SIG-M5 treated with dmso at 0.1 percent for 504 hours (cell line): ENCODE measurements around the gene DND1.
"Not testable (repeated sequence)": the region's sequence is repeated elsewhere in the genome, so short reads cannot be mapped to it uniquely, and the experiment has no call there.

Experiments used
- DNase-seq: peaks from one replicate; lab custom pipeline; 2025; ENCODE audit not compliant: unreplicated experiment; lab: John Stamatoyannopoulos, UW

DND1 gene

GRCh38 chr5:140673187-140673976, at the start of gene DND1:
Gene DND1, minus strand, starts transcription at chr5:140673576. Its CDS starts 34 bp downstream, at chr5:140673542.
- DNase-seq: no peak

DNA sequence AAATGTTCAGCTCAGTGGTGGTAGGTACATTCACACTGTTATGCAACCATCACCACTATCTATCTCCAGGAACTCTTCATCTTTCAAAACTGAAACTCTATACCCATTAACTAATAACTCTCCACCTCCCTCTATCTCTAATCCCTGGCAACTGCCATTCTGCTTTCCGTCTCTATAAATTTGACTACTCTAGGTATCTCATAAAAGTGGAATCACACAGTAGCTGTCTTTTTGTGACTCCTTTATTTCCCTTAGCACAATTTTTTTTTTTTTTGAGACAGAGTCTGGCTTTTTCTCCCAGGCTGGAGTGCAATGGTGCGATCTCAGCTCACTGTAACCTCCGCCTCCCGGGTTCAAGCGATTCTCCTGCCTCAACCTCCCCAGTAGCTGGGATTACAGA, 48.0 kb upstream of the DND1 start:
- DNase-seq: not testable (repeated sequence)

- DNase-seq: not testable (repeated sequence)
Observed at GRCh38 chr5:140720738-140721137, 47.4 kb upstream of the DND1 start.

- DNase-seq: no peak
Observed at GRCh38 chr5:140718266-140718592, 44.9 kb upstream of the DND1 start.

GRCh38 chr5:140716238-140716637, 42.9 kb upstream of the DND1 start:
- not testable (repeated sequence) for DNase-seq

- DNase-seq: no peak
Observed at GRCh38 chr5:140713562-140714094, 40.3 kb upstream of the DND1 start.

- DNase-seq: no peak
Observed at GRCh38 chr5:140711794-140712193, 38.4 kb upstream of the DND1 start.

DNA sequence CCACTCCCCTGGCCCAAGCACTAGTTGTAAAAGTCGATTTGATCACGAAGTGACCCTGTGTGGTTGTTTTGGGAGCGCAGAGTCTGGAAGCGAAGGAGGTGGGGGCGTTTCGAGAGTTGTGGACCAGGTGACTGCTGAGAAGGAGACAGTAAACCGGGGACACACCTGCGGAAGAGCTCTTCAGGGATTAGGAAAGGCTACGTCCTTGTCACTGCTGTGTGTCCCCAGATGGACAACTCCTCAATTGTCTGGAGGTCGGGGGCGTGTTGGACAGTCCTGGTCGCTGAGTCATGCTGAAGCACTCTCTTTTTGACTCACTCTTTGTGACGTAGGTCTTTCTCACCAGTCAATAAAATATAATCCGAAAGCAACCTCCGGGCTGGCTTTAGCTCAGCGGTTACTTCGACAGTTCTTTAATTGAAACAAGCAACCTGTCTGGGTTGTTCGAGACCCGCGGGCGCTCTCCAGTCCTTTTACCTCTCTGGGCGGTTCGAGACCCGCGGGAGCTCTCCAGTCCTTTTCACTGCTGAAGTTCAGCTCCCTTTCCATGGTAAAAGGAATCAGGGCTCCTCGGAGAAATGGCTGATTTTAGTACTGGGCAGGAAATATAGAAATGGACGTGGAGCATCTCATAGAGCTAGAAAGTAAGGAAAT, 37.6 kb upstream of the DND1 start:
- peak; percentile 97 for DNase-seq

GRCh38 chr5:140708787-140709186, 35.4 kb upstream of the DND1 start:
- DNase-seq: not testable (repeated sequence)

- no peak for DNase-seq
Observed at GRCh38 chr5:140707812-140708211, 34.4 kb upstream of the DND1 start.

DNA sequence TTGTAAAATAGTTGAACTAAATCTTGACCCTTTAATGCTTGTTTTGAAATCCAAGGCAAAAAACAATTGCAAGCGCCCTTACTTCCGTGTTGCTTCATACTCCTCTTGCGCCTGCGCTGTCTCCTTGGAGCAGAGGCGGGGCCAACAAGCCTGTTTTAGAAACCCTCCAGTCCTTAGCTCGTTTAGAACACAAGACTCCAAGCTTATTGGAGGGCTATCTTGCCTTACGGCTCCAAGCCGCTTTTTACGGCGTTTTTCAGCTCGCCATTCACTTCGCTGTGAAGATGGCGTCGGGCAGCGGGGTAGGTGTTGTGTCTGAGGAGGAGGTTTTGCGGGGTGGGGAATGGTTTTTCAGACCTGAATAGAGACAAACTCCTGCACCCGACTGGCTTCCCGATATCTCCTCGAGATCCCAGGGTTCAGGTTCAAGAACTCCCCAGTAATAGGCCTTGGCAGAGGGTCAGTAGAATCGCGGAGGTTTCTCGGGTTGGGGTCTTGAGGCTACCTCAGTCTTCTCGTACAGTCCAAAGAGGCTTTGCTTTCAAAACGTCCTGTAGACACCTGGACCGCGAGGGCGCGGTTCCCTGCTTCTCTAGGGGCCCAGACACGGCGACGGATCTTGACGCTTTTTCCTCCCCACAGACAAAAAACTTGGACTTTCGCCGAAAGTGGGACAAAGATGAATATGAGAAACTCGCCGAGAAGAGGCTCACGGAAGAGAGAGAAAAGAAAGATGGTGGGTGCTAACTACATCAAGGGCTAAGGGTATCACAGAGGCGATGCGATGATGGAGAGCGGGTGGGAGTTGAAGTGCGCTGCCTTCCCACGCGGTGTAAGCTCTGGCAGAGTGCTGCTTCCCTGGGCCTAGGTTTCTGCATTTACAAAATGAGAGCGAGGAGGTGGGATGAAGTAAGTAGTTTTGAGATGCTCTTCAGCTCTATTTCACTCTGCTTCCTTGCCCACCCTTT, 27.1 kb upstream of the DND1 start, which contains the start of gene ZMAT2:
ZMAT2 (plus strand) TSS at position 271 of the 968 bp plus-strand sequence; CDS start at position 285, 14 bp downstream.
- peak; percentile 99 for DNase-seq

DNA sequence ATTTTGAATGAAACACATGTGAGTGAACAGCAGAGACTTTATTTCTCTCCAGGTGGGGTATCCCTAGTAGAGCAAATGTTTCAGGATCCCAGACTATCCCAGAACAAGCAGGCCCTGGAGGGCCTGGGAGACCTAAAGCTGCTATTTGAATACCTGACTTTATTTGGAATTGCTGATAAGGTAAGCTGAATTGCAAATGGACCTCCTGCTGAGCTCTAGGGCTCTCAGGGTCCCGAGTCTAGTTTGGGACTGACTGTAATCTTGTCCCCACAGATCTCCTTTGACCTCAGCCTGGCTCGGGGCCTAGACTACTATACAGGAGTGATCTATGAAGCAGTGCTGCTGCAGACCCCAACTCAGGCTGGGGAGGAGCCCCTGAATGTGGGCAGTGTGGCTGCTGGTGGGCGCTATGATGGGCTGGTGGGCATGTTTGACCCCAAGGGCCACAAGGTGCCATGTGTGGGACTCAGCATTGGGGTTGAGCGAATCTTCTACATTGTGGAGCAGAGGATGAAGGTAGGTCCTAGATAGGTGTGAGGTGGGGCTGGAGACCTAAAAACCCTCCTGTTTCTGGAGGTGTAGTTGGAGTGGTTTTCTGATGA, 23.6 kb upstream of the DND1 start:
- no peak for DNase-seq

- no peak for DNase-seq
Observed at GRCh38 chr5:140694276-140694675, 20.9 kb upstream of the DND1 start.

DNA sequence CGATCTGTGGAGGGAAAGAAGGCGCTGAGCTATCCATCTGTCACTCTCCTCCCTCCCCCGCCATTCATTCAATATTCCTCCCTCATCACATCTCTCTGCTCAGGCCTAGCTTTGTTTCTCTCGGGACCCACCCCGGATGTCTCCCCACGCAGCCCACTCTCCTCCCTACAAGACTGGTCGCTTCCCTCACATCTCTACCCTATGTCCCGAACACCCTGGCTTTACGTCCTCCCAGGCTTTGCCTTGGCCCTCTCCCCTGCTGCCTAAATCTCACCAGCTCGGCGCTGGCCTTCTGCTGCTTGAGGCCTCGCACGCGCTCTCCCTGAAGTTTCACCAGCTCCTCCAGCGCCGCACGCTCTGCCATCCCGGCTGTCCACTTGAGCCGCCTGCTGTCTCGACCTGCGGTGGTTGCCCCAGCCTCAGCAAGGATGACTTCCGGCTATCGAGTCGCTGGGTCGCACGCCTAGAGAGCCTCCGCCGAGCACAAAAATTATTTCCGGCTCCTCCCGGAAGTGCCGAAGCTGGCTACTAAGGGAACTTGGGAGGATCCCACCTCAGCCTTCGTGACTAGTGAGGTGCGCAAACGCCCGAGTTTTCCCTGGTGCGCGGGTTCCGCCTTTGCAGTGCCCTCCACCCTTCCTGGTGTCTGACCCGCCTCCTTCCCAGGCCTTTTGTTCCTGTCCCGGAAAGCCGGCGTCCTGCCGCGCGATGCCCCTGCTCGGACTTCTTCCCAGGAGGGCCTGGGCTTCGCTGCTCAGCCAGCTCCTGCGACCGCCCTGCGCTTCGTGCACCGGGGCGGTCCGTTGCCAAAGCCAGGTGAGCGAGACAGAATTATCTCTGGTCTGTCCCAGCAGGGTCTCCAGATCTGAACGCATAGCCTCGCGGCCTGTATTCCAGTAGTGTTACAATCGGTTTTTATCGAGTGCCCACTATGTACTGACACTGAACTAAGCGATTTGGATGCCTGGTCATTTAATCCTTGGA, 17.9 kb upstream of the DND1 start, which contains the start of the genes HARS1 and HARS2:
HARS1 (minus strand) TSS at position 430 of the 984 bp plus-strand sequence; CDS start at position 364, 66 bp downstream.
HARS2 (plus strand) TSS at position 515 of the 984 bp plus-strand sequence; CDS start at position 709, 194 bp downstream.
- DNase-seq: peak; percentile 96

GRCh38 chr5:140690376-140690932, 17.1 kb upstream of the DND1 start:
- DNase-seq: no peak

GRCh38 chr5:140678993-140679392, 5.6 kb upstream of the DND1 start:
- no peak for DNase-seq

GRCh38 chr5:140677947-140678346, 4.6 kb upstream of the DND1 start:
- no peak for DNase-seq

DNA sequence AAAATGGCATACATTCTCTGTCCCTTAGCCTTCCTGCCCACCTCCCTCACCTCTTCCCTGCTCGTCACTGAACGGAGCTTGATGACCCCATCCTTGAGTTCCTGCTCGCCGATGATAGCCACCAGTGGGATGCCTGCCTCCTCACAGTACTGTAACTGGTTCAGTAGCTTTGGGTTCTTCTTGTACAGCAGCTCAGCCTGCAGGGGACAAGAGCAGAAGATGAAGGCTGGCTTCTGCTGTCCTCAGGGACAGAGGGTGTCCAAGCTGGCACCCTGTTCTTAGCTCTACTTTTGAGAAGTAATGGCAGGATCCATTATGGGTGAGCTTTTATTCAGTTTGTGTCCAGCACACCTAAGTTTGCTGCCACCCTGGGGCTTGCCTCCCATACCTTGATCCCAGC, 1.3 kb upstream of the DND1 start:
- DNase-seq: no peak

DNA sequence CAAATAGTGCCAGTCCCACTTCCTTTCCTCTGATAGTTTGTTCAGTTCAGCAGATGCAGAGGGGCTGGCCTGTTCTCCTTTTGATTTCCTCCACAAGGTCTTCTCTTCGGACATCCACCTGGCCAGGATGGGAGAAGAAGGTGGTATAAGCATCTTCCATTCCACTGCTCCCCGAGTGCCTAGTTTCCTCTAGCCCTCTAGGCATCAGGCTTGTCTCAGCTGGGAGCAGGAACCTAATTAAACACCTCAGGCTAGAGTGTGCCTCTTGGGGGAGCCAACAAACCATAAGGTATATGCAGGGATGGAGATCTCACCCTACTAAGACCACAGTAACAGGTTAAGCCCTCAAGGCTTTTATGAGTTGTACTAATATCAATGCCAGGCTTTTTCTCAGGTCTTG, 835 bp upstream of the DND1 start:
- DNase-seq: no peak
